Breast epithelium (tissue), 3 donors: ENCODE results near the gene PER3.

Experiments used
- POLR2A ChIP-seq: fragments of 450-650 bp; IDR thresholded peaks from one replicate; pipeline ENCODE4 v1.6.1; 2016; ENCODE audit warnings: antibody characterized with exemption, mild to moderate bottlenecking, moderate library complexity
- POLR2AphosphoS5 ChIP-seq, 3 donors: sonication (generic); formaldehyde crosslinking; IDR thresholded peaks; one replicate each; pipeline ENCODE4 v1.6.1; 2017; ENCODE audit warnings: antibody characterized with exemption in 3 of 3
- TF ChIP-seq, protein P1 (sequence below), 3 donors: fragments of 450-650 bp; IDR thresholded peaks; one replicate each; pipeline ENCODE4 v1.5.1; 2016 to 2017; ENCODE audit warnings: antibody characterized with exemption in 3 of 3, mild to moderate bottlenecking in 3 of 3, moderate library complexity in 3 of 3

DNA sequence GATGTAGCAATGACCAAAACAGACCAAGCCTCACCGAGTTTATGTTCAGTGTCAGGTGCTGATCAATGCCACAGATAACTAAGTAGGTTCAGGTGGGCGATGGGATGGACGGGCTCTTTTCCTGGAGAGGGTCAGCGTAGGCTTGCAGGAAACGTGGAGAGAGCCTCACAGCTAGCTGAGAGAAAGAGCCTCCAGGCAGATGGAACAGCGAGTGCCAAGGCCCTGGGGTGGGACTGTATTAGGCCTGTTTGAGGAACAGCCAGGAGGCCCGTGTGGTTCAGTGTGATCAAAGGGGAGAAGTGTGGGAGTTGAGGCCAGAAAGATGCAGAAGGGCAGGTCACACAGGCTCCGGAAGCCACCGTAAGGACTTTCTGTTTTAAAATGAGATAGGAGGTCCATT lies 76.0 kb downstream of the PER3 start:
- TF ChIP-seq, protein P1, sequence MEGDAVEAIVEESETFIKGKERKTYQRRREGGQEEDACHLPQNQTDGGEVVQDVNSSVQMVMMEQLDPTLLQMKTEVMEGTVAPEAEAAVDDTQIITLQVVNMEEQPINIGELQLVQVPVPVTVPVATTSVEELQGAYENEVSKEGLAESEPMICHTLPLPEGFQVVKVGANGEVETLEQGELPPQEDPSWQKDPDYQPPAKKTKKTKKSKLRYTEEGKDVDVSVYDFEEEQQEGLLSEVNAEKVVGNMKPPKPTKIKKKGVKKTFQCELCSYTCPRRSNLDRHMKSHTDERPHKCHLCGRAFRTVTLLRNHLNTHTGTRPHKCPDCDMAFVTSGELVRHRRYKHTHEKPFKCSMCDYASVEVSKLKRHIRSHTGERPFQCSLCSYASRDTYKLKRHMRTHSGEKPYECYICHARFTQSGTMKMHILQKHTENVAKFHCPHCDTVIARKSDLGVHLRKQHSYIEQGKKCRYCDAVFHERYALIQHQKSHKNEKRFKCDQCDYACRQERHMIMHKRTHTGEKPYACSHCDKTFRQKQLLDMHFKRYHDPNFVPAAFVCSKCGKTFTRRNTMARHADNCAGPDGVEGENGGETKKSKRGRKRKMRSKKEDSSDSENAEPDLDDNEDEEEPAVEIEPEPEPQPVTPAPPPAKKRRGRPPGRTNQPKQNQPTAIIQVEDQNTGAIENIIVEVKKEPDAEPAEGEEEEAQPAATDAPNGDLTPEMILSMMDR (IDR thresholded peaks at IDR 0.05), result no peak
- TF ChIP-seq POLR2A, result no peak
- TF ChIP-seq POLR2AphosphoS5 (IDR thresholded peaks at IDR 0.05), result no peak
